Breast epithelium (tissue), 4 donors: ENCODE data around the gene HNMT. TPM values are rescaled to one million over a fixed set of nuclear protein-coding genes. Genes with fewer than 3 reads are reported as not detected.

Experiments used
- DNase-seq, 2 donors: peaks; one replicate each; pipeline ENCODE4 v3.0.0-alpha.2; 2019; ENCODE audit warnings: low spot score in 2 of 2
- H3K27ac ChIP-seq, 2 donors: fragments of 200-600 bp; sonication (generic) in 1 of 2; one replicate each; pipeline ENCODE4 v1.5.1; 2016 to 2019; ENCODE audit warnings: mild to moderate bottlenecking in 1 of 2
- H3K27me3 ChIP-seq, 2 donors: fragments of 200-600 bp; sonication (generic) in 1 of 2; one replicate each; pipeline versions ENCODE4 v1.5.1 to v1.6.0; 2017 to 2019; ENCODE audit warnings: control low read depth in 1 of 2, mild to moderate bottlenecking in 1 of 2
- H3K36me3 ChIP-seq: fragments of 200-600 bp; one replicate; pipeline ENCODE4 v1.5.1; 2019
- H3K4me1 ChIP-seq, 2 donors: fragments of 200-600 bp; sonication (generic); one replicate each; pipeline ENCODE4 v1.5.1; 2016 to 2019; ENCODE audit warnings: control low read depth in 1 of 2
- H3K4me3 ChIP-seq, 3 donors: fragments of 200-600 bp; sonication (generic); 1 replicate in 2 of 3; 2 replicates in 1 of 3; pipeline ENCODE4 v1.5.1; 2016 to 2019; ENCODE audit warnings: mild to moderate bottlenecking in 3 of 3, moderate library complexity in 2 of 3
- H3K9me3 ChIP-seq, 2 donors: fragments of 200-600 bp; sonication (generic) in 1 of 2; one replicate each; pipeline ENCODE4 v1.5.1; 2016 to 2019; ENCODE audit warnings: control low read depth in 1 of 2
- CTCF ChIP-seq, 3 donors: fragments of 450-650 bp; IDR thresholded peaks; one replicate each; pipeline ENCODE4 v1.5.1; 2016 to 2017; ENCODE audit warnings: antibody characterized with exemption in 3 of 3, mild to moderate bottlenecking in 3 of 3, moderate library complexity in 3 of 3
- POLR2A ChIP-seq: fragments of 450-650 bp; IDR thresholded peaks from one replicate; pipeline ENCODE4 v1.6.1; 2016; ENCODE audit warnings: antibody characterized with exemption, mild to moderate bottlenecking, moderate library complexity
- POLR2AphosphoS5 ChIP-seq, 3 donors: sonication (generic); formaldehyde crosslinking; IDR thresholded peaks; one replicate each; pipeline ENCODE4 v1.6.1; 2017; ENCODE audit warnings: antibody characterized with exemption in 3 of 3
- intact Hi-C: fragments of 100-400 bp; cut with DNase I; formaldehyde crosslinking; loops from one replicate; pipeline ENCODE4 v1.15.1; 2023; ENCODE audit warnings: low total_unique reads
- total RNA-seq, 3 donors: library from RNA; depleted of rRNA; stranded (reverse); fragments of >200 nt; gene quantifications; one replicate each; pipeline ENCODE4 v1.1.0, GENCODE V29; 2016

The HNMT gene
- total RNA-seq, 3 donors from 2014 or later = 94.7 to 174 (median 105) TPM

- H3K4me3 ChIP-seq = no peak overlapping the region
- no peaks in the 10 kb centered on the region for H3K9me3 ChIP-seq
- no peaks in the 10 kb centered on the region for H3K27me3 ChIP-seq
- no peaks in the 10 kb centered on the region for H3K4me1 ChIP-seq
- H3K36me3 ChIP-seq = no peaks in the 10 kb centered on the region
- no peak overlapping the region for H3K27ac ChIP-seq
- DNase-seq = no peak
- TF ChIP-seq CTCF (IDR thresholded peaks at IDR 0.05) (no peak), POLR2AphosphoS5 (IDR thresholded peaks at IDR 0.05) (no peak), POLR2A (no peak)
- intact Hi-C loops = no loop called here
These were observed 62.1 kb downstream of the HNMT start for GRCh38 chr2:138026111-138027020.

- TF ChIP-seq POLR2A (no peak), POLR2AphosphoS5 (IDR thresholded peaks at IDR 0.05) (no peak), CTCF (IDR thresholded peaks at IDR 0.05) (no peak)
- H3K9me3 ChIP-seq = no peaks in the 10 kb centered on the region
- intact Hi-C loops = no loop called here
These were observed 64.3 kb downstream of the HNMT start for GRCh38 chr2:138028538-138028937.

DNA sequence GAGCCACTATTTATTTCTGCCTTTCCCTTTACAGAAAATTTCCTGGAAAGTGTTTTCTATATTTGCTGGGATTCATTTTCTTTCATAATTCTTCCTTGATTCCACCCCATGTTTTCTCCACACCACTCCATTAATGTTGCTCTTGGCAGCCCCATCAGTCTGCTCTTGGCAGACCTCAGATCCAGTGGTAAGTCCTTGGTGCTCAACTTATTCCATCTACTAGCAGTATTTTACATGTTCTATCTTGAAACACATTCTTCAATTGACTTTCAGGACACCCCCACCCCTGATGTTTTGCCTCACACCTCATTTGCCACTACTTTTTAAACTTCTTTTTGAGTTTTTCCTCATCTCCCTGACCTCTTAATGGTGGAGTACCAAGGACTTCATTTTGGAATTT, 65.0 kb downstream of the HNMT start:
- Histone ChIP-seq H3K27ac (no peak overlapping the region), H3K4me3 (no peak overlapping the region), H3K27me3 (no peaks in the 10 kb centered on the region), H3K36me3 (no peaks in the 10 kb centered on the region), H3K4me1 (no peaks in the 10 kb centered on the region), H3K9me3 (no peaks in the 10 kb centered on the region)
- no peak for DNase-seq
- intact Hi-C loops = no loop called here
- TF ChIP-seq POLR2A (no peak), POLR2AphosphoS5 (IDR thresholded peaks at IDR 0.05) (no peak), CTCF (IDR thresholded peaks at IDR 0.05) (no peak)

More at GRCh38 chr2:138028538-138028937, 64.3 kb downstream of the HNMT start:
- Histone ChIP-seq H3K27ac (no peak overlapping the region), H3K36me3 (no peaks in the 10 kb centered on the region), H3K4me1 (no peaks in the 10 kb centered on the region), H3K4me3 (no peak overlapping the region), H3K27me3 (no peaks in the 10 kb centered on the region)
- DNase-seq = no peak

DNA sequence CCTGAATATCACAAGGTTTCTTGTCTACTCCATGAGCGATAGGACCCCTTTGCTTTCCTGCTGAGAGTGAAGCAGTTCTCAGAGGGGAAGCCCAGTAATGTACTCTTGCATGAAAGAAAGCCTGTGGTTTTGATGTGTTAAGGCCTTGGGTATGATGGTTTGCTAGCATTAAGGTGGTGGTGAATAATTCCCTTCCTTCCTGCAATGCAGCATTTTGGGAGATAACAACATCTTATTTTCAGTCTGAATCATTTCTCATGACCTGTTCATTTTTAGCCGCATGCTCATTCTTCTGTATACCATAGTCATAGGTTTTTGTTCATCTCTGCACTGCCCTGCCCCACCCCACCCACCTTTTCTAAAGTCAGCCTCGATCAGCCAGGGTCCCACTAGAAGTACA, 66.2 kb downstream of the HNMT start:
- H3K4me1 ChIP-seq = no peaks in the 10 kb centered on the region
- no peaks in the 10 kb centered on the region for H3K9me3 ChIP-seq
- no peaks in the 10 kb centered on the region for H3K36me3 ChIP-seq
- H3K27ac ChIP-seq = no peak overlapping the region
- intact Hi-C loops = no loop called here
- TF ChIP-seq POLR2A (no peak), CTCF (IDR thresholded peaks at IDR 0.05) (no peak), POLR2AphosphoS5 (IDR thresholded peaks at IDR 0.05) (no peak)
- no peak for DNase-seq
- no peaks in the 10 kb centered on the region for H3K27me3 ChIP-seq
- no peak overlapping the region for H3K4me3 ChIP-seq

DNA sequence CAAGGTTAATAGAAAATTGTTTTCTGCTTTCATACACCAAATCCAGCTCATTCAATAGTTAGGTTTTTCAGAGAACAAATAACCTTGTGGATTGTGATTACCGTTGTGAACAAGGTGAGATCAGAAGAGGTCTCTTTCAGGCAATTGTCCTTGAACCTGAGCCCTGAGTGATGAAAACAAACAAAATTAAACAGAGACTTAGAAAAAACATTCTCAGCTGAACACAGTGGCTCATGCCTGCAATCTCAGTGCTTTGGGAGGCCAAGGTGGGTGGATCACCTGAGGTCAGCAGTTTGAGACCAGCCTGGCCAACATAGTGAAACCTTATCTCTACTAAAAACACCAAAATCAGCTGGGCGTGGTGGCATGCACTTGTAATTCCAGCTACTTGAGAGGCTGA, 68.1 kb downstream of the HNMT start:
- Histone ChIP-seq H3K36me3 (no peaks in the 10 kb centered on the region), H3K27ac (no peak overlapping the region), H3K4me1 (no peaks in the 10 kb centered on the region), H3K4me3 (no peak overlapping the region), H3K27me3 (no peaks in the 10 kb centered on the region), H3K9me3 (no peaks in the 10 kb centered on the region)
- no peak for DNase-seq
- no peak for TF ChIP-seq POLR2A
- no peak for TF ChIP-seq CTCF (IDR thresholded peaks at IDR 0.05)
- no peak for TF ChIP-seq POLR2AphosphoS5 (IDR thresholded peaks at IDR 0.05)
- intact Hi-C loops = no loop called here
